ENCODE data around the gene ADAMTS16. TPM values are rescaled to one million over a fixed set of nuclear protein-coding genes. Genes with fewer than 3 reads are reported as not detected.

The ADAMTS16 gene
- total RNA-seq, 2 experiments from 2014 or later, result not detected

- Mint-ChIP-seq H3K27me3 (no peaks in the 10 kb centered on the region), H3K4me1 (ENCODE audit: low read depth) (no peaks in the 10 kb centered on the region), H3K27ac (no peak overlapping the region), H3K36me3 (no peaks in the 10 kb centered on the region), H3K4me3 (no peak overlapping the region), H3K9me3 (peaks cover 3% of the 10 kb centered on the region)
- no peak for DNase-seq
- ChIA-PET CTCF (no interaction called here), POLR2A (no interaction called here)
- intact Hi-C loops (cut with micrococcal nuclease), result no loop called here
Observed at GRCh38 chr5:5149154-5149553, 9.0 kb downstream of the ADAMTS16 start.

GRCh38 chr5:5150667-5151066 is 10.5 kb downstream of the ADAMTS16 start:
- peaks cover 2% of the 10 kb centered on the region for H3K4me1 Mint-ChIP-seq (ENCODE audit: low read depth)
- no peaks in the 10 kb centered on the region for H3K36me3 Mint-ChIP-seq
- no peak overlapping the region for H3K27ac Mint-ChIP-seq
- H3K4me3 Mint-ChIP-seq, result no peak overlapping the region
- POLR2A ChIA-PET, result no interaction called here
- no peaks in the 10 kb centered on the region for H3K27me3 Mint-ChIP-seq
- DNase-seq, result no peak
- intact Hi-C loops (cut with micrococcal nuclease), result no loop called here
- CTCF ChIA-PET, result no interaction called here
- peaks cover 3% of the 10 kb centered on the region for H3K9me3 Mint-ChIP-seq

GRCh38 chr5:5154733-5155132 is 14.6 kb downstream of the ADAMTS16 start:
- no peak overlapping the region for H3K27ac Mint-ChIP-seq
- no peaks in the 10 kb centered on the region for H3K36me3 Mint-ChIP-seq
- DNase-seq, result no peak
- no peak overlapping the region for H3K4me3 Mint-ChIP-seq
- peaks cover 3% of the 10 kb centered on the region for H3K9me3 Mint-ChIP-seq
- intact Hi-C loops (cut with micrococcal nuclease), result no loop called here
- ChIA-PET POLR2A (no interaction called here), CTCF (no interaction called here)
- peaks cover 2% of the 10 kb centered on the region for H3K27me3 Mint-ChIP-seq
- H3K4me1 Mint-ChIP-seq (ENCODE audit: low read depth), result peaks cover 2% of the 10 kb centered on the region

GRCh38 chr5:5155617-5156016 is 15.5 kb downstream of the ADAMTS16 start:
- intact Hi-C loops (cut with micrococcal nuclease), result no loop called here
- ChIA-PET POLR2A (no interaction called here), CTCF (no interaction called here)
- Mint-ChIP-seq H3K36me3 (no peaks in the 10 kb centered on the region), H3K4me3 (no peak overlapping the region), H3K4me1 (ENCODE audit: low read depth) (peaks cover 2% of the 10 kb centered on the region), H3K9me3 (peaks cover 3% of the 10 kb centered on the region), H3K27me3 (peaks cover 2% of the 10 kb centered on the region), H3K27ac (no peak overlapping the region)
- no peak for DNase-seq

GRCh38 chr5:5156471-5157082 is 16.4 kb downstream of the ADAMTS16 start:
- Mint-ChIP-seq H3K36me3 (no peaks in the 10 kb centered on the region), H3K9me3 (no peaks in the 10 kb centered on the region), H3K27ac (no peak overlapping the region), H3K4me1 (ENCODE audit: low read depth) (peaks cover 2% of the 10 kb centered on the region), H3K4me3 (no peak overlapping the region), H3K27me3 (peaks cover 2% of the 10 kb centered on the region)
- CTCF ChIA-PET, result no interaction called here
- intact Hi-C loops (cut with micrococcal nuclease), result no loop called here
- no peak for DNase-seq
- POLR2A ChIA-PET, result no interaction called here

- intact Hi-C loops (cut with micrococcal nuclease), result no loop called here
- no peaks in the 10 kb centered on the region for H3K9me3 Mint-ChIP-seq
- no peak overlapping the region for H3K27ac Mint-ChIP-seq
- no peak for DNase-seq
- no peaks in the 10 kb centered on the region for H3K36me3 Mint-ChIP-seq
- no peak overlapping the region for H3K4me3 Mint-ChIP-seq
- POLR2A ChIA-PET, result no interaction called here
- peaks cover 2% of the 10 kb centered on the region for H3K27me3 Mint-ChIP-seq
- peaks cover 2% of the 10 kb centered on the region for H3K4me1 Mint-ChIP-seq (ENCODE audit: low read depth)
- CTCF ChIA-PET, result no interaction called here
Observed at GRCh38 chr5:5158472-5158895, 18.4 kb downstream of the ADAMTS16 start.

- ChIA-PET POLR2A (no interaction called here), CTCF (no interaction called here)
- Mint-ChIP-seq H3K27me3 (peaks cover 2% of the 10 kb centered on the region), H3K4me3 (no peak overlapping the region), H3K4me1 (ENCODE audit: low read depth) (peaks cover 2% of the 10 kb centered on the region), H3K9me3 (no peaks in the 10 kb centered on the region), H3K27ac (no peak overlapping the region), H3K36me3 (no peaks in the 10 kb centered on the region)
- intact Hi-C loops (cut with micrococcal nuclease), result no loop called here
- DNase-seq, result no peak
Observed at GRCh38 chr5:5159282-5160103, 19.4 kb downstream of the ADAMTS16 start.

GRCh38 chr5:5164163-5164562 is 24.0 kb downstream of the ADAMTS16 start:
- Mint-ChIP-seq H3K27ac (no peak overlapping the region), H3K36me3 (no peaks in the 10 kb centered on the region), H3K4me1 (ENCODE audit: low read depth) (no peaks in the 10 kb centered on the region), H3K27me3 (no peaks in the 10 kb centered on the region), H3K9me3 (no peaks in the 10 kb centered on the region), H3K4me3 (no peak overlapping the region)
- ChIA-PET POLR2A (no interaction called here), CTCF (no interaction called here)
- DNase-seq, result no peak
- intact Hi-C loops (cut with micrococcal nuclease), result no loop called here

GRCh38 chr5:5165541-5166002 is 25.4 kb downstream of the ADAMTS16 start:
- POLR2A ChIA-PET, result no interaction called here
- Mint-ChIP-seq H3K4me1 (ENCODE audit: low read depth) (no peaks in the 10 kb centered on the region), H3K36me3 (no peaks in the 10 kb centered on the region), H3K9me3 (no peaks in the 10 kb centered on the region), H3K27me3 (no peaks in the 10 kb centered on the region), H3K27ac (no peak overlapping the region), H3K4me3 (no peak overlapping the region)
- intact Hi-C loops (cut with micrococcal nuclease), result no loop called here
- DNase-seq, result no peak
- CTCF ChIA-PET, result no interaction called here

- POLR2A ChIA-PET, result no interaction called here
Observed at GRCh38 chr5:5169466-5169865, 29.3 kb downstream of the ADAMTS16 start.

GRCh38 chr5:5178136-5178535 is 38.0 kb downstream of the ADAMTS16 start:
- Mint-ChIP-seq H3K36me3 (no peaks in the 10 kb centered on the region), H3K4me3 (no peak overlapping the region), H3K27ac (no peak overlapping the region), H3K4me1 (ENCODE audit: low read depth) (no peaks in the 10 kb centered on the region), H3K9me3 (no peaks in the 10 kb centered on the region), H3K27me3 (peaks cover 6% of the 10 kb centered on the region)
- ChIA-PET CTCF (no interaction called here), POLR2A (no interaction called here)
- no peak for DNase-seq
- intact Hi-C loops (cut with micrococcal nuclease), result no loop called here

More at GRCh38 chr5:5169466-5169865, 29.3 kb downstream of the ADAMTS16 start:
- H3K4me1 Mint-ChIP-seq (ENCODE audit: low read depth), result no peaks in the 10 kb centered on the region
- H3K27ac Mint-ChIP-seq, result no peak overlapping the region
- H3K27me3 Mint-ChIP-seq, result no peaks in the 10 kb centered on the region
- no peaks in the 10 kb centered on the region for H3K36me3 Mint-ChIP-seq
- CTCF ChIA-PET, result no interaction called here
- intact Hi-C loops (cut with micrococcal nuclease), result no loop called here
- DNase-seq, result no peak
- no peaks in the 10 kb centered on the region for H3K9me3 Mint-ChIP-seq
- H3K4me3 Mint-ChIP-seq, result no peak overlapping the region

- no peak for DNase-seq
- ChIA-PET POLR2A (no interaction called here), CTCF (no interaction called here)
- H3K9me3 Mint-ChIP-seq, result no peaks in the 10 kb centered on the region
- no peak overlapping the region for H3K27ac Mint-ChIP-seq
- no peaks in the 10 kb centered on the region for H3K36me3 Mint-ChIP-seq
- intact Hi-C loops (cut with micrococcal nuclease), result no loop called here
- peaks cover 6% of the 10 kb centered on the region for H3K27me3 Mint-ChIP-seq
- no peak overlapping the region for H3K4me3 Mint-ChIP-seq
- H3K4me1 Mint-ChIP-seq (ENCODE audit: low read depth), result no peaks in the 10 kb centered on the region
Observed at GRCh38 chr5:5178580-5178979, 38.5 kb downstream of the ADAMTS16 start.

- POLR2A ChIA-PET, result no interaction called here
Observed at GRCh38 chr5:5179079-5179478, 38.9 kb downstream of the ADAMTS16 start.

More at GRCh38 chr5:5179079-5179478, 38.9 kb downstream of the ADAMTS16 start:
- CTCF ChIA-PET, result no interaction called here
- no peak for DNase-seq
- Mint-ChIP-seq H3K36me3 (no peaks in the 10 kb centered on the region), H3K27me3 (peaks cover 6% of the 10 kb centered on the region), H3K4me1 (ENCODE audit: low read depth) (no peaks in the 10 kb centered on the region), H3K9me3 (no peaks in the 10 kb centered on the region), H3K27ac (no peak overlapping the region), H3K4me3 (no peak overlapping the region)
- intact Hi-C loops (cut with micrococcal nuclease), result no loop called here

Measured in activated CD4-positive, alpha-beta memory T cell treated with anti-CD3 and anti-CD28 coated beads for 36 hours (primary cell).